CD4-positive, alpha-beta T cell treated with Interleukin-17A for 4 hours (primary cell): ENCODE results near the gene LBP.
"Not testable (repeated sequence)": the region's sequence is repeated elsewhere in the genome, so short reads cannot be mapped to it uniquely, and the experiment has no call there.

ENCODE experiments used
- DNase-seq: peaks from one replicate; pipeline ENCODE4 v3.0.0-alpha.2; 2020; ENCODE audit warnings: mixed read lengths

LBP gene

DNA sequence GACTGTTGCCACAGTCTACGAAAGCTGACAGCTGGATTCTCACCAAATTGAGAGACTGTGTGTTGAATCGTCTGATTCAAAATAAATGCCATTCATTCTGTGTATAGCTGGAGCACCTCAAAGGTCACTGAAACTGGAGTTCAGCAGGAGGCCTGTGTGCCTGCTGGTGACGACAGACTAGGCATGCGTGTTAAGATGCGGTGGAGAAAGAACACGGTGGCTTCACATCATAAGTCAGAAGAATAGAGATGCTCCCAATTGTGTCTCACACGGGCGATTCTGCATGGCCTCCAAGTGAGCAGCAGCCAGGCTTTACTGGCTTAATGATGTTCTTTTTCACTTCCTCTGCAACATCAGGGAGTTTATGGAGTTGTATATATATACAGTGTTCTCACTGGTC is 56.5 kb downstream of the LBP start:
- no peak for DNase-seq

GRCh38 chr20:38404016-38404415 is 57.7 kb downstream of the LBP start:
- DNase-seq: no peak

- no peak for DNase-seq
Observed at GRCh38 chr20:38405132-38405531, 58.9 kb downstream of the LBP start.

DNA sequence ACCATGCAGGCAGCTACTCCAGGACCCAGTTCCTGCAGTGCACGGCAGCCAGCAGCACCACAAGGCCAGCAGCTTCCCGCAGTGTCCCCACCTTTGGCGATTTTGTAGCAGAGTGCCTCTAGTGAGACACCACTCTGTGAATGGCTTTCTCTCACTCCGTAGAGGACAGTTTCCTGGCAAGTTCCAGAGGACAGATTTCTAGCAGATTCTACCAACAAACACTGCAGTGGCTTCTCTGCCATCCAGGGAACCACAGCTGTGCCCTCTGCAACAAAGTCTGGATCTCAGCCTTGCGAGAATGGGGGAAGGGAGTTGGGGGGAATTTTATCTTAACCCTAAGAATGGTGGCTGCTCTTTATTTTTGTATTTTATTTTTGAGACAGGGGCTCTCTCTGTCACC is 60.2 kb downstream of the LBP start:
- no peak for DNase-seq

- no peak for DNase-seq
Observed at GRCh38 chr20:38407321-38407720, 61.0 kb downstream of the LBP start.

DNA sequence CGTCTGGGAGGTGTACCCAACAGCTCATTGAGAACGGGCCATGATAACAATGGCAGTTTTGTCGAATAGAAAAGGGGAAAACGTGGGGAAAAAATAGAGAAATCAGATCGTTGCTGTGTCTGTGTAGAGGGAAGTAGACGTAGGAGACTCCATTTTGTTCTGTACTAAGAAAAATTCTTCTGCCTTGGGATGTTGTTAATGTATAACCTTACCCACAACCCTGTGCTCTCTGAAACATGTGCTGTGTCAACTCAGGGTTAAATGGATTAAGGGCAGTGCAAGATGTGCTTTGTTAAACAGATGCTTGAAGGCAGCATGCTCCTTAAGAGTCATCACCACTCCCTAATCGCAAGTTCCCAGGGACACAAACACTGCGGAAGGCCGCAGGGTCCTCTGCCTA is 61.5 kb downstream of the LBP start:
- not testable (repeated sequence) for DNase-seq

DNA sequence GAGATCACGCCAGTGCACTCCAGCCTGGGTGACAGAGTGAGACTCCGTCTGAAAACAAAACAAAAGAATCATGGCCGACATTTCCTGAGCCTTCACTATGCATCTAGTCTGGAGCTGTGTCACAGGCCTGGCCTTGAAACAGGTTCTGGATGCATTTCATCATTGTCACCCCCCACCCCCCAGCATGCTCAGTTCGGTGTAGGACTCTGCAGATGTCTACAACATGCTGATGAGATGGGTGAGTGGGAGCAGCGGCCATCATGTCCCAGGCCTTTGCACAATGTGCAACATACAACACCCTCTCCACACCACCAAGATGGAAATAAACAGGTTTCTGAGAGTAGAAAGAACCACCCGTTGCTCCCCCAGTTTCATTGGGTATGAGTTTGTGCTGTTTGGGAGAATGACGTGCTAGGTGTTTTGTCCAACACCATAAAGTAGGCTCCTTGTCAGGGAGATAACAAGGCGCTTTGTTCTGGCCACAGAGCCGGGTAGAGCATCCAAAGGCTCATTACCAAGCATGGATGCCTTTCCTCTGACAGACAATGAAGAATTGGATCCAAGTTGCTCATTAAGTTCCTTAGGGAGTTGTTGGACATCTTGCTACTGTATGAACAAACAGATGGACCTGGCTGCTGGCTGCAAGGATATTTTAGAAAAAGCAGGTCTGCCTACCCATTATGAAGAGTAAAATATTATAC is 66.7 kb downstream of the LBP start:
- no peak for DNase-seq

DNA sequence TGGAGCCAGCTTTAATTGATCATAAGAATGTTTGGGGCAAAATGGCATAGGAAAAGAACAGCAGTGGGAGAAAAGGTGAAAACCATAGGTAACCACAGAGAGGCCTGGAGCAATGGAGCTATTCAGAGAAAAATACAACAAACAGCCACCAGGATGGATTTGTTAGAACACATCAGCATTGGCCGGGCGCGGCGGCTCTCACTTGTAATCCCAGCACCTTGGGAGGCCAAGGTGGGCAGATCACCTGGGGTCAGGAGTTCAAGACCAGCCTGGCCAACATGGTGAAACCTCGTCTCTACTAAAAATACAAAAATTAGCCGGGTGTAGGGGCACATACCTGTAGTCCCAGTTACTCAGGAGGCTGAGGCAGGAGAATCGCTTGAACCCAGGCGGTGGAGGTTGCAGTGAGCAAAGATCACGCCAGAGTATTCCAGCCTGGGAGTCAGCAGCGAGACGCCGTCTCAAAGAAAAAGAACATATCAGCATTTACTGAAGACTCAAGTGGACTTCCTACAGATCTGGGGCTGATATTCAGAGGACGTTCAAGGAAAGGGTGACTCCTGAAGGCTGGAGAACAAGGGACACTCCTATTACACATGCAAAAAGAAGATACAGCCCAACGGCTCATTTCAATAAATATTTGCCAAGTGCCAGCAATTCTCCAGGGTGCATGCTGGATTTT is 68.6 kb downstream of the LBP start:
- no peak for DNase-seq

DNA sequence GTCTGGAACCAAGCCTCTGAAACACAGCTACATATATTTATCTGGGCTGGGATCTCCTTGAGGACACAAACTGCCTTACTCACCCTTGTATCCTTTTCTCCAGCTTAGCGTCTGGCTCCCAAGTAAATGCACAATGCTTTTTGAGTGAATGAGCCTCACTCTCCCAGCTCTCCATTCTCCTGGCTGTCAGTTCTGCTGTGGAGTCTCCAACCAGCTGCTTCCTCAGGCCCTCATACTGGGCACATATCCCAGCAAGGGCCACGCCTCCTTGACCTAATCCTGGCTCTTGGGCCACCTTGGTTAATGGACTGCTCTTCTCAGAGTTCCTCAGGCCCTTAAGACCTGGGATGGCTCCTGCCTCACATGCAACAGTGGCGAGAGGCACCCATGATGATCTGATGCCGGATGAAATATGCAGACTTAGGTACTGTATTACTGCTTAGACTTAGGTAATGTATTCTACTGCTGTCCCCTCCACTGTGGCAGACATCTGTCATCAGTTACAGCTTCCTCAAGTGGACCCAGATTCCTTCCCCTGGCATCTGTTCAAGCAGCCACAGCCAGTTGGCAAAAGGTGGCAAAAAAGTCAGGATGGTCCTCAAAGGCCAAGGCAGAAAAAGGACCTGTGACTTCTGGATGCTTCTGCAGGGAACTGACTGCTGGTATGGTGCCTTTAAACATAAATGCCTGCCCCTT is 72.4 kb downstream of the LBP start:
- DNase-seq: no peak

GRCh38 chr20:38420388-38421085 is 74.3 kb downstream of the LBP start:
- DNase-seq: no peak

DNA sequence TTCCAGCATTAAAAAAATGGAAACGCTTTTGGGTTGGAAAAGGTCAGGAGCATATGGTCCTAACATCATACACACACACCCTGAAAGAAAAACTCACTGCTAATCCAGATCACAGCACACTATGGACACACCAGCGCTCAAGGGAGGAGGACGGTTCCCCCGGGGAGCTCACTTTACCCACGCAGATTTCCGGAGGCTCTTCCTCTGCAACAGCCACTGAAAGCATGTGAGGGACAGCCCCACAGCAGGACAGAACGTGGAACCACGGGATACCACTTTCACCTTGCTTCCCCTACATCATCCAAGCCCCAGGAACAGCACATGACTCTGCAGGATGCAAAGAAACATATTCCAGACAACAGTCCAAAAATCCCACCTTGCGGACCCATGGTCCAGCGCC is 75.6 kb downstream of the LBP start:
- DNase-seq: no peak

GRCh38 chr20:38423541-38423940 is 77.3 kb downstream of the LBP start:
- no peak for DNase-seq

DNA sequence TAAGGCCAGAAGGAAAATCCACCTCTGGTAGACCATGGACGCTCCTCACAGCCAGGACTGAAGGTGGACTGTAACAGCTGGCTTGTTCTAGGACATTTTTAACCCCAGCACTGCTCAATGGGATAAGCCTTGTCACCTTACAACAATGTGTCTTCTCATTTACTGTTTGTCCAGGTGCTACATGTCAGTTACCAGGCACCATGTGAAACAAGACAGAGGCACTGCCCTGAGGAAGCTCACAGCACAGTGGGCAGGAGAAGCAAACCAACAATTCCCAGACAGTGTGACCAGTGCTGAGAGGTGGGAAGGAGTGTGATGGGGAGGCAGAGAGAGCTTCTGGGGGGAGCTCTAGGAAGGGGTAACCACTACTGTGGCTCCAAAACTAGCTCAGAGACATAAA is 78.1 kb downstream of the LBP start:
- no peak for DNase-seq

DNA sequence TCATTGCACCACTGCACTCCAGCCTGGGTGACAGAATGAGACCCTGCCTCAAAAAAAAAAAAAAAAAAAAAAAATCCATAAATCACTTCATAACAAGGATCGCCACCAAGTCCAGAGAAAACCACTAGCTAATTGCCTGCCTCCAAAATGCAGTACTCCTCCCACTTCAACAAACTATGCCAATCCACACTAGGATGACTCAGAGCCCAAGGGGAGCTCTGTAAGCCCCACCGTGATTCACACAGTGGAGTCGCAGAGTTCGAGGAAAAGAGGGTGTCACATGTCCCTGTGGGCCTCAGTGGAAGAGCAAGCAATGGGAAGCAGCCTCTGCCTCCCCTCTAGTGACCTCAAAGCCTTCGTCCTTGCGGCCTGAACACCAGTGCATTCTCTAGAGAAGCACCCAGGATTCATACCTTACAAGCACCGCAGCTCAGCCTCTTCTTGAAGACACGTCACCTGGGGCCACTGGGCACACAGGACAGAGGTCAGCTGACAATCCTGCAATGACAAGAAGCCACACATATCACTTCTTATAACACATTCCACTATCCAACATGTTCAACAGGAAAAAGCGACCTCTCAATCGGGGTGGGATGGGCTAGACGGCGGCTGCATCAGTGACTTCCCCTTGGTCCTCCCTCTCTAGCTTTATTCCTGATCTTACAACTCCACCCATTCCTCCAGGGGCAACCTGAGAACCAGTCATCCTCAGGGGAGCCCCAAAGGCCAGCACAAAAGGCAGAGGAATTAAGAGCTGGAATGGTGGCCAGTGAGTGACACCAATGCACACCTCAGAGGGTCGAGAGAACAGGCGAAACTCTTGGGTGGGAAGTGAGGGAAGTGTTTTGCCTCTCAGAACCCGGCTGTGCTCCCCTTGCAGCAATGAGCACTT is 80.0 kb downstream of the LBP start:
- DNase-seq: no peak
